Measurements from ENCODE around the gene ROGDI. TPM values are rescaled to one million over a fixed set of nuclear protein-coding genes. Genes with fewer than 3 reads are reported as not detected.

ROGDI gene
- total and polyA plus RNA-seq, 2 of the 13 experiments (the other 11 are each of a cell fraction or from before 2014, with no cell fraction given): 19.2 to 42.1 TPM

- 0 out of 2 replicates have a peak, but pooled peaks have one; percentile 7 for TF ChIP-seq SIN3A (IDR thresholded peaks at IDR 0.05; ENCODE audit: borderline replicate concordance, low read depth, low read length)
- peak; percentile 70; the same call in 1 of the 2 replicates for TF ChIP-seq HINFP (CRISPR knock-in tag; IDR thresholded peaks at IDR 0.05; ENCODE audit: low read depth)
- TF ChIP-seq RNF219 (CRISPR knock-in tag; IDR thresholded peaks at IDR 0.05): no peak; the same call in 1 of the 2 replicates
- peak; percentile 83; the same call in 1 of the 2 replicates for TF ChIP-seq THAP7 (CRISPR knock-in tag; IDR thresholded peaks at IDR 0.05)
- no peak for TF ChIP-seq ZNF572 (CRISPR knock-in tag; IDR thresholded peaks at IDR 0.05)
- TF ChIP-seq IKZF5 (CRISPR knock-in tag; IDR thresholded peaks at IDR 0.05): peak; percentile 73; the same call in 1 of the 2 replicates
- TF ChIP-seq NFYB (CRISPR knock-in tag; IDR thresholded peaks at IDR 0.05): peak; percentile 90
- TF ChIP-seq FOXA3 (CRISPR knock-in tag; IDR thresholded peaks at IDR 0.05): peak; percentile 25; the same call in 1 of the 2 replicates
- peak; percentile 89 for TF ChIP-seq ZNF574 (CRISPR knock-in tag; IDR thresholded peaks at IDR 0.05)
- peak; percentile 73; the same call in 1 of the 2 replicates for TF ChIP-seq KMT2A (CRISPR knock-in tag; IDR thresholded peaks at IDR 0.05)
- peak; percentile 84 for TF ChIP-seq ZNF563 (CRISPR knock-in tag; IDR thresholded peaks at IDR 0.05)
- TF ChIP-seq PATZ1 (CRISPR knock-in tag; IDR thresholded peaks at IDR 0.05): peak; percentile 69
- peak; percentile 76; the same call in 1 of the 2 replicates for TF ChIP-seq MTERF4 (CRISPR knock-in tag; IDR thresholded peaks at IDR 0.05)
- peak; percentile 95 for TF ChIP-seq SAP130 (CRISPR knock-in tag; IDR thresholded peaks at IDR 0.05; ENCODE audit: low read depth)
- peak; percentile 100 for TF ChIP-seq ZFY (CRISPR knock-in tag; IDR thresholded peaks at IDR 0.05)
- TF ChIP-seq TP53 (CRISPR knock-in tag; conservative IDR thresholded peaks at IDR 0.05): peak; percentile 40; the same call in 1 of the 2 replicates
- peak; percentile 95; the same call in 1 of the 2 replicates for TF ChIP-seq ZMYM3 (CRISPR knock-in tag; IDR thresholded peaks at IDR 0.05)
These were observed 35.4 kb downstream of the ROGDI start, which contains the start of gene ZNF500 (continued) for GRCh38 chr16:4766875-4767628.
